UCSD-AML1 (cell line): ENCODE measurements around the gene ALX3.
A peak's percentile ranks its signal among the peaks of the same experiment; 100 is the strongest.
"Not testable (repeated sequence)": the region's sequence is repeated elsewhere in the genome, so short reads cannot be mapped to it uniquely, and the experiment has no call there.

Experiments used
- DNase-seq: peaks from one replicate; lab custom pipeline; 2025; ENCODE audit not compliant: unreplicated experiment; lab: John Stamatoyannopoulos, UW

ALX3 gene

DNA sequence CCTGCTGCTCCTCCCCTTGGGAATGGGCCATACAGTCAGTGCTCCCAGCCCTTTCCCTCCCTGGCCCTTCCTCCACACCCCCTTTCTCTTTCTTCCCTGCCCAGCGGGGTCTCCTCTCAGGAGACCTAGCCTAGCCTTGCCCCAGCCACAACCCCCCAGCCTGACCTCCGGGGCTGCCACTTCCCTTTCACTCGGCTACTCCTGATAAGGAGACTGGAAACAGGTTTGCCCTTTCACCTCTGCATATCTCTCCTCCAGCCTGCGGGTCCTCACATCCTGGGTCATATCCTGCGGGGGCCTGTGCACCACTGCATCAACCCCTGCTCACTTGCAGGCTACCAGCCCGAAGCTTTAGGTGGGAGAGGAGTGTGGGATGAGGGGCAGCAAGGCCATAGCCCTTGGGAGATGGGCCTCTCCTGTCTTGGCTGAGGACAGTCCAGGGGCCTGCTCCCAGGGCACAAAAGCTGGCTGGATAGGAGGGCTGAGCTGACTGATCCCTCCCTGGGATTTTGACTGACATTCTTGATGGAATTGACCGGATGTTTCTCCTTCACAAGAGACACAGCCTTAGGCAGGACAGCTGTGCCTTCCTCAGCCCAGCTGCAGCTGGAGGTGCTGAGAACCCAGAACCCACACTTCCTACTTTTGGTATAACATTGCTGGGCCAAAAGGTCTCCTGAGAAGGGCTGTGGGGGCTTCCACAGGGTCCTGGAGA is 19.2 kb upstream of the ALX3 start:
- peak; percentile 32 for DNase-seq

DNA sequence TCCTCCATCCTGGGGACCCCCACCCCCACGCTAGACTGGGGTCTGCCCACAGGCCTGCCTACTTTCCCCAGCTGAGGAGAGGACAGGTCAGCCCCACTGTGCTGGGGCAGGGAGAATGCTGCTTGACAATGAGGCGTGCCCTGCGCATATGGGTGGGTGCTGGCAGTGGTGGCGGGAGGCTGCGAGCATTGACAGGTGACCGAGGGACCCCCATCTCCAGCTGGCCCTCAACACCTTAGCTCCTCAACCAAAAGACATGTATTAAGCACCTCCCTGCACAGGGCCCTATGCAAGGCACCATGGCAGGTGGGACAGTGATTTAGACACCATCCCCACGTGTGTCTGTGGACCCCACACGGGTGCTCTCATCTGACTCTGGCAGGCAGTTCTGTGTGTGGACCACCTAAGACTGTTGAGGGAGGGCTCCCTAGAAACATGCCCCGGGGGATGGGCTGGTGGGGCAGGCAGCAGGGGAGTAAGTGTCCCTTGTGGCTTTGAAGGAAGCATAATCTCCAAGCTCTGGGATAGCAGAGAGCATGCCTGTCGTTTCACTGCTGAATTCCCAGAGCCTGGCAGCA is 18.4 kb upstream of the ALX3 start:
- DNase-seq, result no peak

GRCh38 chr1:110087812-110088738 is 17.6 kb upstream of the ALX3 start:
- peak; percentile 33 for DNase-seq

- no peak for DNase-seq
These were observed 16.5 kb upstream of the ALX3 start for GRCh38 chr1:110086961-110087360.

GRCh38 chr1:110085671-110086070 is 15.2 kb upstream of the ALX3 start:
- no peak for DNase-seq

DNA sequence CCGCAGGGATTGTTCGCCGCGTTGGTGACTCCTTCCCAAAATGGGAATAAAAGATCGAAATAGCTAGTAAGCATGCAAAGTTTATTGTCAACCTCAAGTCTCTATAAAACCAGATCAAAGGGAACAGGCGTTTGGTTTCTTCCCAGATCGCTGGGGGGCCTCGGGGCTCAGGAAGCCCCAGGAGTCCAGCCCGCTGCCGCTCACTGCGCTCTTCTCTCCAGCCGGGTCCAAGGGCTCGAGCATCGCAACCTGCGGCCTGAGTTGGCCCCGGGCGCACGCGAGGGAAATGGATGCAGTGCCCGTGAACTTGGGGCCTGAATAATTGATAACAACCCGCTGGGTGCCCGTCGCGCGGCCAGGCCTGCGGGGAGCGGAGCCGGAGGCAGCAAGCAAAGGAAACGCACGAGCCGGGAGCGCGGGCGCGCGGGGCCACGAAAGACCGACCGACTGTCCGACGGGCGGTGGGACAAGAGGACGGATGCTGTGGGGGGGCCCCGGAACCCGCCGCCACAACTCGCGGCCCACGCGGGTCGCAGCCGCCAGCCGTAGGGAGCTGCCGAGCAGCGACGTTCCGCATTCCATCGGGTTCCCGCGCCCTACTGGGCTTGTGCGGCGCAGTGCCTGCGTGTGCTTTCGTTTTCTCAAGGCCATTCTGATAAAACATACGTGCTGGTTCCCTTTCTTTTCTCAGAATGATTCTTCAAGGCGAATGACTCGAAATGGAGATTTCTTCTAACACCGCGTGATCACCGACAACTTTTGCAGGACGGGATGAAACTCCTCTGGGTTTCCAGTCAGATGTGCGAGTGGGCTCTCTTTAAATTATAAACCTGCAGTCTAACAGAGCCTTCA is 14.0 kb upstream of the ALX3 start:
- DNase-seq, result peak; percentile 45

- DNase-seq, result no peak
These were observed 13.4 kb upstream of the ALX3 start for GRCh38 chr1:110083866-110084226.

DNA sequence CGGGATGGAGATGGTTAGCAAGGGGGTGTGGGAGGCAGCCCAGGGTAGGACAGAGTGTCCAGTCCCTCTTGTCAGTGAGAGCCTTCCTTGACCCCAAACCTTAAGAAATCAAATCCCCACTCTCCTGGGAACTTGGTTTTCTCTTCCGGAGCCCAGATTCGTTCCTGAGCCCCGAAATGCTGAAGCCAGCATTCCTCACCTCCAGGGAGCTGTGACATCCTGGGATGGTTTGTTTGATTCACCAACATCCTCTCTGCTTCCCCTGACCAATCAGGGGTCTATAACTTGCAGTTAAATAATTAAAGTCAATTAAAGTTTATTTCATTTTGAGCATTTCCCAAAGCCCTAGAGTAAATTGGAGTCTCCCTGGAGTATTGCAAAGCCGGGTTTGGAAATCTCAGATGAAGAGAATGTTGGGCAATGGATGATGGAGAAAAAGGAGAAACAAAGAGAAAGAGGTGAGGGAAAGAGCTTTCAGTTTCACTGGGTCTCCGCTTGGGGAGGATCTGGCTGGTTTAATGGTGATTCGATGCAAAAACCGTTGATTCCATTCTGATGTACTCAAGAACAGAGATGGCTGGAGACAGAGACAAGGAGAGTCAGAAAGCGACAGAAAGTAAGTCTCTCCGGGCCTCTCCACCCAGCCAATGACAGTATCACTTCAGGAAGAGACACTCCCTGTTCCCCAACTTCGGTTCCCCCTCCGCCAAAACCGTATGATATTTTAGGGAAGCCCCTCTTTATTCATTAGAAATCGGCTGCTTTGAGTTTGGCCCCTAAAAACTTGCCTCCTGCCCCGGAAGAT is 12.8 kb upstream of the ALX3 start:
- DNase-seq, result no peak

- DNase-seq, result no peak
These were observed 12.0 kb upstream of the ALX3 start for GRCh38 chr1:110082477-110082876.

- no peak for DNase-seq
These were observed 10.6 kb upstream of the ALX3 start for GRCh38 chr1:110081061-110081460.

- DNase-seq, result not testable (repeated sequence)
These were observed 9.5 kb upstream of the ALX3 start for GRCh38 chr1:110079995-110080394.

DNA sequence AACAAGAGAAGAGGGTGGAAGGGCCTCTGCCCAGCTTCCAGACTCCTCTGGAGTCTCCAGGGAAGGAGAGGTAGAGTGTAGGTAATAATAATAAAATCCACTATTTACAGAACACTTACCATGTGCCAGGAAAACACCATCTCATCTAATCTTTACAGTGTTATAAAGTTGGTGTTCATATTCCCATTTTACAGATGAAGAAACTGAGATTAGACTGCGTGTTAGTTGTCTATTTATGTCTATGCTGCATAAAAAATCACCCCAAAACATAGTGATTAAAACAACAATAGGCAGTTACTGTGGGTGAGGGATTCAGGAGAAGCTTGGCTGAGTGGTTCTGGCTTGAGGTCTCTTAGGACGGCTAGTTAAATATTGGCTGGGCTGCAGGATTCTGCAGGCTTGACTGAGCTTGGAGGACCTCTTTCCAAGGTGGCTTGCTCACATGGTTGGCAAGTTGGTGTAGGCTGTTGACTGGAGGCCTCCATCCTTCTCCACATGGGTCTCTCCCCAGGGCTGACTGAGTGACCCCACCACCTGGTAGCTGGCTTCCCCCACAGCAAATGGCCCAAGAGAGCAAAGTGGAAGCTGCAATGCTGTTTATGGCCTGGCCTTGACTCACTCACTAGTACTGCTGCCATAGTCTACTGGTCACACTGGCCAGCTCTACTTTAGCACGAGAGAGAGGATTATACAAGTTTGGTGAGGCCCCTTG is 6.5 kb upstream of the ALX3 start:
- no peak for DNase-seq

- no peak for DNase-seq
These were observed 3.7 kb upstream of the ALX3 start for GRCh38 chr1:110074166-110074565.

- DNase-seq, result no peak
These were observed 196 bp downstream of the ALX3 start for GRCh38 chr1:110070282-110070669.

DNA sequence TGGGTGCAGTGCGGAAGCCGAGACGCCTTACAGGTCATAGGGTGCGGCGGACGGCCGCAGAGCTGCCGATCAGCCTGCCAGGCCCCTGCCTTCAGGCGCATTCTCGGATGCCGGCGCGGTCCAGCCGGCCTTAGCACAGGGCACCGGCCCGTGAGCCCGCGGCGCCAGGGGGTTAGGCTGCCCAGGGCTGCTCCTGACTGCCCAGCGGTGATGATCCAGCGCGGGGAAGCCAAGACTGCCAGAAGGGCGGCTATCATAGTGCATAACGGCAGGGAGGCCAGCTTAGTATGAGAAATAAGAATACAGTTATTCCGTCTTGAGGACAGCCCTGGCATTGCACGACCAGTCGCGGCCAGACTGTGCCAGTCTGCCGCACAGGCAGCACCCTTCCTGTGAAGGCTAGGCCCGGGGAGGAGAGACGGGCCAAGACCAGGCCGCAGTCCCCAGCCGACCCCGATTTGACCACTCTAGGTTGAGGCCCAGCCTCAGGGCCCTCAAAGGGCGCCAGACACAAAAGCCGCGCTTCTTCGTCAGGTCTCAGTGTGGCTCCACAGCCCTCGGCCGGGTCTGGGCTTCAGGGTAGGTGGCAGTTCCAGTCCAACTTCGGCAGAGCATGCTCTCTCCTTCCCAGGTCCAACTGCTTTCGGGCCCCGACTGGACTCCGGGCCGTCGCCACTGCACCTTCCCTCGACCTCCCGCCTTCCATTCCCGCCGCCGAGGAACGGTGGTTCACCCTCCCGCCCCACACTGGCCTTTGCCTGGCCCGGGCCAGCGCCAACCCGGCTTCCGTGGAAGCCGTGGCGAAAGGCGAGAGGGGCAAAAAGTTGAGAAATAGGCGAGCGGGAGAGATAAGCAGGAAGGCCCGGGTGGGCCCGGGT is 829 bp downstream of the ALX3 start:
- DNase-seq, result no peak

DNA sequence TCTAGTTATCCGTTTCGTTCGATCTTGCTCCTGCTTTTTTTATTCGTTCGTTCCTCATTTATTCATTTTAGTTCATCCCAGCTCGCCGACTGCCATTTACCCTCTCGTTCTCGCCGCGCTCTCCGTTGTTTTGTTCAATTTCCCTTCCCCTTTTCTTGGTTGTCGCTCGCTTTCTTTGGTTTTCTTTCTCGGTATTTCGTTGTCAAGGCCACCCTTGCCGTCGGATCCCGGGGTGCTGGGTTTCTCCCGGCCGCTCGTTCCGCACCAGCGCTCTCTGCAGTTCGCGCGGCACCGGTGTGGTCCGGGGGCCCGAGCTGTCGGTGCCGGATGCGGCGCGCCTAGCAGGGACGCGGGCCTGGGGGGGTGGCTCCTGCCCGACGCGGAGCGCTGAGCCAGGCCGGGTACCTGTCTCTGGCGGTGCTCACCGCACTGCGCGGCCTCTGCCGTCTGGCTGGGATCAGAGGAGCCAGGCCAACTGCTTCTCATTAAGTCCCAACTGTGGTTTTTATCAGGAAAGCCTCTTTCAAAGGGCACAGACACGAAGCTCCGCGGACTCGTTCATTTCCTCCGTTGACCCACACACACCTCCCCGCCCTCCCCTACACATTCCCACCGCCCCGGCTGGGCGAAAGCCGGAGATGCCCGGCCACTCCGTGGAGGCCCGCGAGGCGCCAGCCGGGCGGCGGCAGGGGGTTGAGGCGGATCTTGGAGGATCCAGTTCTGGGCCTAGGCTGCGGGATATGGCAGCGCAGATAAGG is 1.6 kb downstream of the ALX3 start:
- DNase-seq, result no peak

DNA sequence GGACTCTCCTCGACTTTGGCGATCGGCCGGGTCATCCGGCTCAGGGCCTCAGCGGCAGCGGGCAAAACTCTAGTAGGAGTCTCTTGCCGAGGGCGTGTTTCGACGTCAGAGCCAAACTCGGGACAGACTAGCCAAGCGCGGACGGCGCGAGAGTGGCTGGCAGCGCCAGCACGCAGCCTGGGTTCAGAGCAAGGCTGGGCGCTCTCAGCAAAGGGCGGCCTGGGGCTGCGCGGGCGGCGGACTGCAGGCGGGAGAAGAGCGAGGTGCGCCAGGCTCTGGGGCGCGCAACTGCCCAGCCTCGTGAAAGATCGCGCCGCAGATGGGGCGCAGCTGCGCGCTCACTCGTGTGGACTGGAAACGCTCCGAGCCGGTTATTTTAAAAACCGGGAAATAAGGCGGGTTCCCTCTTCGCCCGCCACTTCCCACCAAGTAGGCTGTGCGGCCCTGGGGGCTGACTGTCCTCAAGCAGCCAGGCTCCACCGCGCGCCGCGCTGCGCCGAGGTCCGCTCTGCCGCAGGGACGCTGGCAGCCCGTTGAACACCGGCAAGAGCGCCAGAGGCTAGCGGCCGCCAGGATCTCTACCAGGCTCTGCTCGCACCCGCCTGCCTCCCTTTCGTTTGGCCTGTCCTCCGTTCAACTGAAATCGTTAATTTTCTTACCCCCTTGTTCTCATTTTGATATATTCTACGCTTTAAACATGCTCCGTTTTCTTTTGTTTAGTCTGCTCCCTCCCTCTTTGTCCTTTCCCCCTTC is 2.4 kb downstream of the ALX3 start:
- DNase-seq, result no peak
